HepG2 (cell line): ENCODE measurements around the gene SPAAR. TPM values are rescaled to one million over a fixed set of nuclear protein-coding genes. Genes with fewer than 3 reads are reported as not detected.

Source experiments
- ATAC-seq: fragments of 200-7000 bp; cut with Tn5 transposase; 3 replicates; pipeline ENCODE4 v1.9.1; 2020; ENCODE audit warnings: mild to moderate bottlenecking, moderate library complexity
- BruUV-seq: library from RNA; stranded (reverse); fragments of 400-500 nt; replicated peaks from 2 replicates; lab custom pipeline; 2021; lab: Mats Ljungman, UMichigan
- CTCF ChIA-PET: fragments of 300-600 bp; formaldehyde crosslinking; extraction: SDS; loops from one replicate; lab custom pipeline; 2021; ENCODE audit warnings: low total read pairs, inconsistent platforms, low intra/inter-chr PET ratio; lab: Yijun Ruan, JAX
- POLR2A ChIA-PET: fragments of 350-600 bp; sonication (Branson Sonifier 250); formaldehyde crosslinking; loops from one replicate; lab custom pipeline; 2020; ENCODE audit warnings: antibody characterized with exemption, inconsistent platforms; lab: Yijun Ruan, JAX
- DNase-seq: peaks from one replicate; pipeline ENCODE4 v3.0.0-alpha.2; 2015; ENCODE audit warnings: low spot score
- FAIRE-seq: peaks from 3 replicates; lab custom pipeline; 2011; peaks lifted over from hg19 to GRCh38; lab: Jason Lieb, UNC
- H2AFZ ChIP-seq: one replicate; pipeline ENCODE4 v1.6.1; 2011; ENCODE audit warnings: low read length, inconsistent platforms
- H3K27ac ChIP-seq: fragments of 300-600 bp; 3 replicates; pipeline ENCODE4 v1.8.0; 2011; ENCODE audit warnings: mixed run types, mild to moderate bottlenecking, mixed read lengths, low read length, inconsistent platforms; ENCODE audit not compliant: insufficient read depth; ENCODE audit errors: extremely low read length
- H3K27me3 ChIP-seq, 2 experiments: fragments of 200-600 bp in 1 of 2; 2 replicates in 1 of 2; 3 replicates in 1 of 2; pipeline versions ENCODE4 v1.6.0 to v1.8.0; 2011; ENCODE audit warnings: low read length in 2 of 2, mild to moderate bottlenecking in 2 of 2, moderate library complexity in 2 of 2, inconsistent platforms in 1 of 2; ENCODE audit not compliant: insufficient read depth in 2 of 2, control insufficient read depth in 1 of 2
- H3K36me3 ChIP-seq, 2 experiments: fragments of 200-600 bp in 1 of 2; replicated peaks in 1 of 2; 2 replicates in 1 of 2; 3 replicates in 1 of 2; pipeline versions ENCODE4 v1.5.1 to v1.8.0; 2011; ENCODE audit warnings: low read length in 2 of 2, inconsistent platforms in 1 of 2; ENCODE audit not compliant: insufficient read depth in 2 of 2, control insufficient read depth in 1 of 2
- H3K4me1 ChIP-seq: 2 replicates; pipeline ENCODE4 v1.5.1; 2012; ENCODE audit warnings: low read length, inconsistent platforms; ENCODE audit not compliant: insufficient read depth
- H3K4me2 ChIP-seq: 2 replicates; pipeline ENCODE4 v1.6.0; 2011; ENCODE audit warnings: low read depth, low read length, inconsistent platforms
- H3K4me3 ChIP-seq, 3 experiments: fragments of 200-600 bp in 1 of 3; sonication (generic), shearing (Covaris generic) in 1 of 3; replicated peaks in 1 of 3; 2 replicates each; pipeline ENCODE4 v1.5.1; 2011 to 2016; ENCODE audit warnings: low read length in 3 of 3, inconsistent platforms in 2 of 3, low read depth in 2 of 3, mild to moderate bottlenecking in 2 of 3, control low read depth in 1 of 3, mixed read lengths in 1 of 3; ENCODE audit not compliant: insufficient read depth in 1 of 3
- H3K79me2 ChIP-seq: one replicate; pipeline ENCODE4 v1.6.1; 2011; ENCODE audit warnings: low read length, inconsistent platforms; ENCODE audit not compliant: insufficient read depth
- H3K9ac ChIP-seq: 2 replicates; pipeline ENCODE4 v1.6.0; 2011; ENCODE audit warnings: mild to moderate bottlenecking, low read depth, low read length, inconsistent platforms; ENCODE audit not compliant: insufficient read depth
- H3K9me3 ChIP-seq: 2 replicates; pipeline ENCODE4 v1.5.1; 2012; ENCODE audit warnings: mild to moderate bottlenecking, low read length
- H4K20me1 ChIP-seq: 2 replicates; pipeline ENCODE4 v1.6.0; 2011; ENCODE audit warnings: inconsistent platforms, mild to moderate bottlenecking, low read length, moderate library complexity; ENCODE audit not compliant: insufficient read depth
- NFYB ChIP-seq: sonication (generic); formaldehyde crosslinking; IDR thresholded peaks from 2 replicates; pipeline ENCODE4 v1.4.0; 2020; ENCODE audit warnings: missing genetic modification reagents
- ZBTB42 ChIP-seq: sonication (generic); formaldehyde crosslinking; IDR thresholded peaks from 2 replicates; pipeline ENCODE4 v1.5.0; 2020; ENCODE audit warnings: mild to moderate bottlenecking, missing genetic modification reagents
- ZNF292 ChIP-seq: sonication (generic); formaldehyde crosslinking; IDR thresholded peaks from 2 replicates; pipeline ENCODE4 v1.8.1; 2022; ENCODE audit warnings: mild to moderate bottlenecking, low read depth, missing genetic modification reagents, borderline replicate concordance
- WGBS: methylation state at CpG from one replicate; pipeline ENCODE4 v1.1.6; 2017; ENCODE audit warnings: low lambda C conversion rate; 5-methylcytosine and 5-hydroxymethylcytosine counted together
- in situ Hi-C: cut with HindIII; loops from 2 replicates; pipeline ENCODE4 v1.10.0; 2017; ENCODE audit warnings: low pct_unique_long_range_greater_than_20kb; ENCODE audit not compliant: extremely low pct_ligation_motif_present
- intact Hi-C: fragments of 100-400 bp; cut with micrococcal nuclease; formaldehyde crosslinking; loops from one replicate; pipeline ENCODE4 v1.10.0; 2022; ENCODE audit not compliant: unreplicated experiment
- polyA plus RNA-seq, 8 experiments: library from polyadenylated mRNA; depleted of rRNA in 3 of 8; stranded (reverse) in 7 of 8; unstranded in 1 of 8; fragments of >200 nt; fragmentation: Illumina TruSeq in 4 of 8; extraction: Trizol in 4 of 8; gene quantifications; 2 replicates each; pipeline versions ENCODE4 v1.2.1 to v1.2.3, GENCODE V29; 2011 to 2016; ENCODE audit warnings: low read depth in 4 of 8, missing spikeins in 1 of 8, mixed read lengths in 1 of 8; ENCODE audit not compliant: insufficient read depth in 1 of 8
- total RNA-seq, 5 experiments: library from RNA; depleted of rRNA; stranded (reverse); fragments of >200 nt; fragmentation: Illumina TruSeq; extraction: Trizol; gene quantifications; 2 replicates each; pipeline ENCODE4 v1.2.3, GENCODE V29; 2016; ENCODE audit warnings: low read depth in 1 of 5
- TF ChIP-seq, protein P1 (sequence below): sonication (generic); formaldehyde crosslinking; conservative IDR thresholded peaks from 2 replicates; pipeline ENCODE4 v1.4.0; 2020; ENCODE audit warnings: missing genetic modification reagents
- TF ChIP-seq, protein P2 (sequence below): sonication (generic); formaldehyde crosslinking; IDR thresholded peaks from 2 replicates; pipeline ENCODE4 v1.4.0; 2020; ENCODE audit warnings: missing genetic modification reagents, mild to moderate bottlenecking, borderline replicate concordance

Gene SPAAR
- total and polyA plus RNA-seq, 2 of the 13 experiments (the other 11 are each of a cell fraction or from before 2014, with no cell fraction given), result 0.07 TPM; not detected in 1

DNA sequence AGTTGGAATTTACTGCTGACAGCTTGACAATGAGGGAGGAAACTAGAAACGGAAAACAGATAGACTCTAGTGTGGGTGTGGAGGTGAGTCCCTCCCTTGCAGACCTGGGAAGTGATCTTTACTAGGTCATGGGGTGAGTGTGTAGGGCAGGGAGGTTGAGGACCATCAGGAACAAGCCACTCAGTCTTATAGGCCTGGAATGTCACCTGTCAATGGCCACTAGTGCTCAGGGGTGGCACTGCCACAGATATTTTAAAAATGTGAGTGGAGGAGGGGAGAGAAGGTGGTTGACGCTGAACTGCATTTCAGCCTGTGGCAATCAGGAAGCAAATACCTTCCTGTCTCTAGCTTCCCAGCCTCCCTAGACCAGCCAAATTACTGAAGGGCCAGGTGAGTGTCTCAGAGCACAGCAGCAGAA lies 39.6 kb downstream of the SPAAR start:
- TF ChIP-seq ZNF292 (CRISPR knock-in tag) (no peak), NFYB (CRISPR knock-in tag) (no peak), ZBTB42 (CRISPR knock-in tag) (no peak)
- TF ChIP-seq, protein P1, sequence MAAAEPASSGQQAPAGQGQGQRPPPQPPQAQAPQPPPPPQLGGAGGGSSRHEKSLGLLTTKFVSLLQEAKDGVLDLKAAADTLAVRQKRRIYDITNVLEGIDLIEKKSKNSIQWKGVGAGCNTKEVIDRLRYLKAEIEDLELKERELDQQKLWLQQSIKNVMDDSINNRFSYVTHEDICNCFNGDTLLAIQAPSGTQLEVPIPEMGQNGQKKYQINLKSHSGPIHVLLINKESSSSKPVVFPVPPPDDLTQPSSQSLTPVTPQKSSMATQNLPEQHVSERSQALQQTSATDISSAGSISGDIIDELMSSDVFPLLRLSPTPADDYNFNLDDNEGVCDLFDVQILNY (CRISPR knock-in tag), result no peak
- TF ChIP-seq, protein P2, sequence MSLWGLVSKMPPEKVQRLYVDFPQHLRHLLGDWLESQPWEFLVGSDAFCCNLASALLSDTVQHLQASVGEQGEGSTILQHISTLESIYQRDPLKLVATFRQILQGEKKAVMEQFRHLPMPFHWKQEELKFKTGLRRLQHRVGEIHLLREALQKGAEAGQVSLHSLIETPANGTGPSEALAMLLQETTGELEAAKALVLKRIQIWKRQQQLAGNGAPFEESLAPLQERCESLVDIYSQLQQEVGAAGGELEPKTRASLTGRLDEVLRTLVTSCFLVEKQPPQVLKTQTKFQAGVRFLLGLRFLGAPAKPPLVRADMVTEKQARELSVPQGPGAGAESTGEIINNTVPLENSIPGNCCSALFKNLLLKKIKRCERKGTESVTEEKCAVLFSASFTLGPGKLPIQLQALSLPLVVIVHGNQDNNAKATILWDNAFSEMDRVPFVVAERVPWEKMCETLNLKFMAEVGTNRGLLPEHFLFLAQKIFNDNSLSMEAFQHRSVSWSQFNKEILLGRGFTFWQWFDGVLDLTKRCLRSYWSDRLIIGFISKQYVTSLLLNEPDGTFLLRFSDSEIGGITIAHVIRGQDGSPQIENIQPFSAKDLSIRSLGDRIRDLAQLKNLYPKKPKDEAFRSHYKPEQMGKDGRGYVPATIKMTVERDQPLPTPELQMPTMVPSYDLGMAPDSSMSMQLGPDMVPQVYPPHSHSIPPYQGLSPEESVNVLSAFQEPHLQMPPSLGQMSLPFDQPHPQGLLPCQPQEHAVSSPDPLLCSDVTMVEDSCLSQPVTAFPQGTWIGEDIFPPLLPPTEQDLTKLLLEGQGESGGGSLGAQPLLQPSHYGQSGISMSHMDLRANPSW, result no peak
- Histone ChIP-seq H3K27ac (no peak overlapping the region), H3K9me3 (peaks cover 5% of the 10 kb centered on the region; the same call in 1 of the 2 replicates), H3K79me2 (no peaks in the 10 kb centered on the region), H3K4me3 (no peak overlapping the region), H2AFZ (no peak overlapping the region), H3K36me3 (no peaks in the 10 kb centered on the region), H4K20me1 (no peaks in the 10 kb centered on the region), H3K27me3 (peaks cover 0 to 10% of the 10 kb centered on the region in 2 experiments; a peak in 2 of 5 replicates), H3K9ac (no peak overlapping the region), H3K4me2 (no peak overlapping the region), H3K4me1 (no peaks in the 10 kb centered on the region)
- DNase-seq (peak; percentile 6), ATAC-seq (peak; percentile 47), FAIRE-seq (no peak)
- in situ Hi-C loops, result no loop called here
- CTCF ChIA-PET, result no interaction called here
- POLR2A ChIA-PET, result no interaction called here
- intact Hi-C loops, result no loop called here
- no TSS peak for BruUV-seq
- WGBS, result 2% methylated on average over 2 of the region's 2 CpGs
